HUES48 (cell line): Measurements from ENCODE around the gene MVK.
"Not testable (repeated sequence)": the region's sequence is repeated elsewhere in the genome, so short reads cannot be mapped to it uniquely, and the experiment has no call there.

Source experiments
- H3K27ac ChIP-seq: one replicate; pipeline ENCODE4 v1.7.0; 2013; ENCODE audit warnings: low read depth, low read length, inconsistent platforms
- H3K27me3 ChIP-seq: 2 replicates; pipeline ENCODE4 v1.6.1; 2013; ENCODE audit warnings: mild to moderate bottlenecking, low read length; ENCODE audit not compliant: control insufficient read depth, insufficient read depth
- H3K36me3 ChIP-seq: 2 replicates; pipeline ENCODE4 v1.6.1; 2013; ENCODE audit warnings: low read length; ENCODE audit not compliant: control insufficient read depth, insufficient read depth
- H3K4me1 ChIP-seq: 2 replicates; pipeline ENCODE4 v1.6.1; 2013; ENCODE audit warnings: mild to moderate bottlenecking, low read length; ENCODE audit not compliant: control insufficient read depth, insufficient read depth
- H3K4me3 ChIP-seq: 2 replicates; pipeline ENCODE4 v1.5.1; 2013; ENCODE audit warnings: mild to moderate bottlenecking, low read depth, low read length
- H3K9ac ChIP-seq: 2 replicates; pipeline ENCODE4 v1.6.1; 2013; ENCODE audit warnings: mild to moderate bottlenecking, low read depth, low read length, moderate library complexity
- H3K9me3 ChIP-seq: 2 replicates; pipeline ENCODE4 v1.6.1; 2013; ENCODE audit warnings: low read length; ENCODE audit not compliant: control insufficient read depth, insufficient read depth

MVK gene

DNA sequence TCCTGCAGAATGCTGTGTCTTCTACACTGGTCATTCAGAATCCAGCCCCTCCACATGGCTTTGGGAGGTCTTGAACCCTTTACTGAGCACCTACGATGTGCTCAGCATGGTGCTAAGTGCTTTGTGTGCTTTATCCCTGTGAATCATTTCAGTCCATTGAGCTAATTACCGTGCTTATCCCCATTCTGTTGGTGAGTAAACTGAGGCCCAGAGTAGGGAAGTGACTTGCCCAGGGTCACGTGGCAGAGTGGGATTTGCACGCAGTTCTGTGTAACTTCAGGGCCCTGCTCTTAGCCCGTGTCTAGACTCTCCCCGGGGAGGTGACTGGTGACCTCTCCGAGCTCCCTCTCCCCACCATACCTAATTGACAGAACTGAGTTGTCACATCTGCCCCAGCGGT, 27.4 kb downstream of the MVK start:
- H3K9ac ChIP-seq: no peak overlapping the region
- no peaks in the 10 kb centered on the region for H3K27me3 ChIP-seq
- no peak overlapping the region for H3K27ac ChIP-seq
- H3K4me3 ChIP-seq: no peak overlapping the region
- no peaks in the 10 kb centered on the region for H3K36me3 ChIP-seq
- peaks cover 6% of the 10 kb centered on the region for H3K4me1 ChIP-seq
- no peaks in the 10 kb centered on the region for H3K9me3 ChIP-seq

DNA sequence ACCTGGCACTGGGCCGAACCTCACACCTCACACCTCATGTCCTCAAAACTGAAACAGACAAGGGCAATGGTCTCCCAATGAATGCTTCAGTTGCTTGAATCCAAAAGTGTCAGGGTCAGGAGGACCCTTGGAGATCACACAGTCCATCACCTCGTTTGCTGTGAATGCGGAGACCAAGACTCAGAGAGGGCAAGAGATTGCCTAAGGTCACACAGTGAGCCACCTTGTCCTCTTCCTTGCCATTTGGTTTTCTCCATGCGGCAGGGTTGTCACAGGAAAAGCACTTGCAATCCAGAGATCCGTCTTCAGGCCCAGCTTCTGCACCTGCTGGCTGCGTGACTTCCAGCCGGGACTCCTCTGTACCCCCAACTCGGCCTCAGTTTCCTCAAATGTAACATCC, 28.0 kb downstream of the MVK start:
- Histone ChIP-seq H3K27me3 (no peaks in the 10 kb centered on the region), H3K9me3 (no peaks in the 10 kb centered on the region), H3K4me3 (no peak overlapping the region), H3K9ac (no peak overlapping the region), H3K4me1 (peaks cover 10% of the 10 kb centered on the region), H3K27ac (no peak overlapping the region), H3K36me3 (no peaks in the 10 kb centered on the region)

DNA sequence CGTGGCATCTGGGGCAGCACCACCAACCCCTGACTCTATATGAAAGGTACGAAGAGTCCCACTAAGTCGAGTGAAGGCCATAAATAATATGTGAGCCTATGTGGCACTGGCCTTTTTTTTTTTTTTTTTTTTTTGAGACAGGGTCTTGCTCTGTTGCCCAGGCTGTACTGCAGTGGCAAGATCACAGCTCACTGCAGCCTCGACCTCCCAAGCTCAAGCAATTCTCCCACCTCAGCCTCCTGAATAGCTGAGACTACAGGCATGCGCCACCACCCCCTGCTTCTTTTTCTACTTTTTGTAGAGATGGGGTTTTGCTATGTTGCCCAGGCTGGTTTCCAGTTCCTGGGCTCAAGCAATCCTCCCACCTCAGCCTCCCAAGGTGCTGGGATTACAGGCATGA, 28.5 kb downstream of the MVK start:
- not testable (repeated sequence) for H3K36me3 ChIP-seq, H3K9me3 ChIP-seq, H3K27ac ChIP-seq, H3K27me3 ChIP-seq, H3K4me3 ChIP-seq, H3K9ac ChIP-seq
- H3K4me1 ChIP-seq: peaks cover 16% of the 10 kb centered on the region

DNA sequence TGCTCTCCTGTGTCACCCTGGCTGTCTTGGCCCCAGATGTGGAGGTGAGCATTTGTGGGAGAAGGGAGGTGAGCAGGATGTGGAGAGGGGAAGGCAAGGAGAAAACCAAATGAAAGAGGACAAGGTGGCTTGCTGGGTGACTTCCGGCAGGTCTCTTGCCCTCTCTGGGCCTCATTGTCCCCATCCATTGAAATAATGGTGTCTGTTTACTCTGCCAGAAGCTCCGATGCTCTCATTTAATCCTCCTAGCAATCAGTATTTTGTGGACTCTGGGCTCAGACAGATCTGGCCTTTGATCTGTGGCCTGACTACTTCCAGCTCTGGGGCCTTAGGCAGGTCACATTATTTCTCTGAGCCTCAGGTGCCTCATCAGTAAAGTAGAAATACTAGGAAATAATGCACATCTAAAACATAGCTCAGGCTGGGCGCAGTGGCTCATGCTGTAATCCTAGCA, 30.6 kb downstream of the MVK start:
- Histone ChIP-seq H3K4me3 (no peak overlapping the region), H3K9ac (no peak overlapping the region), H3K27ac (no peak overlapping the region), H3K9me3 (no peaks in the 10 kb centered on the region), H3K27me3 (no peaks in the 10 kb centered on the region), H3K36me3 (no peaks in the 10 kb centered on the region), H3K4me1 (peaks cover 11% of the 10 kb centered on the region; the same call in 1 of the 2 replicates)

DNA sequence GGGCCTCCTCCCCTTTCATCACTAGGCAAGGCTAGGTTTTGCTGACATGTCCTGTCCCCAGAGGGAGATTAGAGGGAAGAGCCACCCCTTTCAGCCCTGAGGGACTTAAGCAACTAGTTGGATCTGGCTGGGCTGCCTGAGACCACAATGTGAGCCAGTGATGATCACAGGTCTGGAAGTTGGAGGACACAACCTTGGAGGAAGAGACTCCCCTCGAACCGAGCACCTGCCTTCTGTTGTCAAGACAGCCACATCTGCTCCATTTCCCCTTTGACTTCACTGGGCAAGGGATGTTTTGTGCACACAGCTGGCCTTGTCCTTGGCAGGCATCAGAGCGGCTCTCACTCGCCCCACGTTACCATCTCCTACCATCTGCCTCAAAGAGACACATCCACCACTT, 31.4 kb downstream of the MVK start:
- H3K27me3 ChIP-seq: no peaks in the 10 kb centered on the region
- no peak overlapping the region for H3K4me3 ChIP-seq
- no peaks in the 10 kb centered on the region for H3K9me3 ChIP-seq
- H3K27ac ChIP-seq: no peak overlapping the region
- peaks cover 11% of the 10 kb centered on the region; the same call in 1 of the 2 replicates for H3K4me1 ChIP-seq
- H3K9ac ChIP-seq: no peak overlapping the region
- no peaks in the 10 kb centered on the region for H3K36me3 ChIP-seq

DNA sequence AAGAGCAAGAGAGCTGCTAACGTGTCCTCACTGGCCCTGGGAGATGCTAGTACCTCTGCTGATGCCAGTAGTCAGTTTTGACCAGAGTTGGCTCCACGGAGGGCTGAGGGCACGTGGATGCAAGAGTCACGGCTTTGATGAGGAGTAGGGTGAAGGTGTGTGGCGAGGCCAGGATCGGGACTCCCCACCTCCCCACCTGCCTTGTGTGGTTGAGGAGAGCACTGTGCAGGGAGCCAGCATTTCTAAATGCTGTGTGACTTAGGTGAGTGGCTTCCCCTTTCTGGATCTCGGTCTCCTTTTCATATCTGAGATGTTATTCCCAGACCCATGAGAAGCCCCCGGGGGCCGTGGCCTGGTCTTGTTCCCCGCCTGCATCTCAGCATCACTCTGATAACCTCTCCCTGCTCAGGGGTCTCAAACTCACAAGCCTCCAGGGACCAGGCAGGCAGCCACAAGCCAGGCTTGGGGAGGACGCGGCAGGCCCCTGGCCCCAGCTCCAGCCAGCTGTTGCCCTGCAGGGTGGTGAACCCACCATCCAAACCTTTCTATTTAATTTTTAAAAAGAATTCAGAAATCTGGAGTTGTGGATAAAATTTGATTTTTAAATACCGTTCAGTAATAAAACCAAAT, 32.1 kb downstream of the MVK start:
- peaks cover 11% of the 10 kb centered on the region; the same call in 1 of the 2 replicates for H3K4me1 ChIP-seq
- H3K9me3 ChIP-seq: no peaks in the 10 kb centered on the region
- H3K36me3 ChIP-seq: no peaks in the 10 kb centered on the region
- H3K4me3 ChIP-seq: no peak overlapping the region
- no peak overlapping the region for H3K9ac ChIP-seq
- H3K27me3 ChIP-seq: no peaks in the 10 kb centered on the region
- no peak overlapping the region for H3K27ac ChIP-seq

DNA sequence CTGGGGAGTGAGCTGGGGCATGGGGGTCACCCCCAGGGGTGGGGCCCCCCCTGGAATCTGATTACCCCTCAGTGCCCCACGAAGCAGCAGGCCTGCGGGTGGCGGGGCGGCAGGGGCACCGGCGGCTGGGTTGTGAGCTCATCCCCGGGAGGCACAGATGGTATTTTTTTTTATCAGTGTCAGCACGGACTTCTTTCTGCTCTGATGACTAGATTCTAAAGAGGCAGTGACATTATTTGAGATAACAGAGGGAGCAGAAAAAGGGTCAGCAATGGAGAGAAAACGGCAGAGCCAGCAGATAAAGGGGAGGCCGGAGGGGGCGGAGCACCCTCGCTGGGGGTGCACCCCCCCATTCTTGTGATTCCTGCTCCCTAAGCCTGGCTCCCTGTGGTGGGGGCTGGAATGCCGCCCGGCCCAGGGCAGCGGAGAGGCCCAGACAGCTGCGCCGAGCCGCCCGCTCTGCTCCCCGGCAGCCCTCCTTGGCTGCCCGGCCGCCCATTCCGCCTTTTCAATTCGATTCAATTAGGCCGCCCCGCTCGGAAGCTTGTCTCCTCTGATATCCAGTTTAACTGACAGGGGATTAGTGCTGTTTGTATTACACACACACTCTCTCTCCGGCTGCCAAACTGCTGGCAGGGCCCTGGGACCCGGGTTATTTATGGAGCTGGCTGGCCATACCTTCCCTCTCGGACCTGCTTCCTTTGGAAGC, 32.9 kb downstream of the MVK start:
- no peaks in the 10 kb centered on the region for H3K36me3 ChIP-seq
- peak overlapping the region; percentile 22 for H3K27ac ChIP-seq
- H3K9ac ChIP-seq: no peak overlapping the region
- no peaks in the 10 kb centered on the region for H3K27me3 ChIP-seq
- no peak overlapping the region for H3K4me3 ChIP-seq
- no peaks in the 10 kb centered on the region for H3K9me3 ChIP-seq
- peaks cover 11% of the 10 kb centered on the region; the same call in 1 of the 2 replicates for H3K4me1 ChIP-seq

DNA sequence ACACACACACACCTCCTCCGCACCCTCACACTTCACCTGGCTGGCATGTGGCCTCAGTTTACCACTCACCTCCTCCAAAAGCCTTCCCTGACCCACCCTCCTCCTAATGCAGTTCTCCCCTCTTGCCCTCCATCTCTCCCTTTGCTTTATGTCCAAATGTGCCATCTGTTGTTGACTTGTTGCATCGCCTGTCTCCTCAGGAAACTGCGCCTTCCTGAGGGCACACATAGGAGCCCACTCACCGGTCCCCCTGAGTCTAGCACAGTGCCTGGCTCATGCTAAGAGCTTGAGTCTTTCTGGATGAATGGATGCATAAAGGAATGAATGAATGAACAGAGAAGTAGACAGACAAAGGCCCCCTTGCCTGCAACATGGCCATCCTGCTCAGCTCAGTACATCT, 34.0 kb downstream of the MVK start:
- no peaks in the 10 kb centered on the region for H3K36me3 ChIP-seq
- no peak overlapping the region for H3K4me3 ChIP-seq
- peaks cover 11% of the 10 kb centered on the region; the same call in 1 of the 2 replicates for H3K4me1 ChIP-seq
- no peak overlapping the region for H3K9ac ChIP-seq
- no peaks in the 10 kb centered on the region for H3K9me3 ChIP-seq
- H3K27me3 ChIP-seq: no peaks in the 10 kb centered on the region
- H3K27ac ChIP-seq: no peak overlapping the region

DNA sequence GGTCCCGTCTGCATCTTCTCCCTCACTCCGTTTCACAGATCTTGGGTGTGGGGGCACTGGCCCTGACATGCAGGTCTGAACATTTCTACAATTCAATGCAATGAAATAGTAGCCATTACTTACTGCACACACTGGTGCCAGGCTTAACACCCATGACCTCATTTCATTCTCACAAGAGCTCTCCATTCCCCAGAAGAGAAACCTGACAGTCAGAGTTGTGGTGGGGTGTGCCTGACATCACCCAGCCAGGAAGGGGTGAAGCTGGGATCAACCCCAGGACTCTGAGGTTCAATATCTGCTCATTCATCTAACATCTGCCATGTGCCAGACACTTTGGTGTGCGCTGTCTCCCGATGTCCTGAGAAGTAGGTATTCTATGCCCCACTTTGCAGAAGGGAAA, 34.7 kb downstream of the MVK start:
- Histone ChIP-seq H3K36me3 (no peaks in the 10 kb centered on the region), H3K27ac (no peak overlapping the region), H3K4me1 (peaks cover 17% of the 10 kb centered on the region), H3K9me3 (no peaks in the 10 kb centered on the region), H3K4me3 (no peak overlapping the region), H3K9ac (no peak overlapping the region), H3K27me3 (no peaks in the 10 kb centered on the region)

DNA sequence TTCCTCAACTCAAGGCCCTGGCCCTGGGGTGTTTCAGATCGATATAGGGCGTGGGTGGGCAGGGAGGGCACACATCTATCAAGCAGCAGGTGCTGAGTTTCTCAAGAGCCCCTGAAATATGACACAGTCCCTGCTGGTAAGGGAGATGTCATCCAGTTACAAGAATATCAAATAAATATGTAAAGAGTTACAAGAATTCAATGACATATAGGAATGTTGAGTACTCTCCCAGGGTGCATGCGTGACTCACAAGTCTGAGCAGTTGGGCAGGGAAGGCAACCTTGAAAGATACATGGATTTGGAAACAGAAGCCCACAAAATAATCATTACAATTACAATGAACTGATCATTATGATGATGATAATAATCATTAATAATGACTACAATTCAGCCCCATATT, 35.2 kb downstream of the MVK start:
- H3K4me1 ChIP-seq: peaks cover 23% of the 10 kb centered on the region
- H3K27me3 ChIP-seq: no peaks in the 10 kb centered on the region
- H3K36me3 ChIP-seq: no peaks in the 10 kb centered on the region

DNA sequence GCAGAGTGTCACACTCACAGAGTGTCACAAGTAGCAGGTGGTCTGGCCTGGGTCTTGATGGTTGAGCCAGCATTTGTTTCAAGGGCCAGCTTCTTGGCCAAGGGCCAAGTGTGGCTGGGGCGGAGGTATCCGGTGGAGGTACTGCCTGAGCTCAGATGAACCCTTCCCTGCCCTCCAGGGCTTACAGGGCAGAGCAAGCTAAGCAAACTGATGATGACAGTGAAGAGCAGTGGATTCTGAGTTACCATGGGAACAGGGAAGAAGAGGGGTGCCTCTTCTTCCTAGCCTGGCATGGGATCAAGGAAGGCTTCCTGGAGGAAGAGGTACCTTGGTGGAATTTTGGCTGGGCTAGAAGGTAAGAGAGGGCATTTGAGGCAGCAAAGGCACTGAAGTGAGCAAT, 35.7 kb downstream of the MVK start:
- Histone ChIP-seq H3K9ac (no peak overlapping the region), H3K9me3 (no peaks in the 10 kb centered on the region), H3K27ac (no peak overlapping the region), H3K36me3 (no peaks in the 10 kb centered on the region), H3K4me3 (no peak overlapping the region), H3K4me1 (peaks cover 23% of the 10 kb centered on the region), H3K27me3 (no peaks in the 10 kb centered on the region)

More for the DNA sequence above, 35.2 kb downstream of the MVK start:
- no peak overlapping the region for H3K4me3 ChIP-seq
- H3K9ac ChIP-seq: no peak overlapping the region
- H3K27ac ChIP-seq: no peak overlapping the region
- H3K9me3 ChIP-seq: no peaks in the 10 kb centered on the region
